ENCODE measurements around the gene TFF2.

GRCh38 chr21:42393443-42393950 is 42.7 kb upstream of the TFF2 start:
- TF ChIP-seq EZH2 (IDR thresholded peaks at IDR 0.05; ENCODE audit: insufficient read depth, poor library complexity, severe bottlenecking) (no peak), EZH2phosphoT487 (IDR thresholded peaks at IDR 0.05; ENCODE audit: insufficient read depth, low read depth) (no peak)

Measured in GM23248 (cell line).